Islet of Langerhans (tissue), 1 donor: ENCODE data around the gene LRRK1.
"Not testable (repeated sequence)": the region's sequence is repeated elsewhere in the genome, so short reads cannot be mapped to it uniquely, and the experiment has no call there.

Experiments used
- FAIRE-seq: peaks from one replicate; lab custom pipeline; 2011; peaks lifted over from hg19 to GRCh38; lab: Jason Lieb, UNC

LRRK1 gene

DNA sequence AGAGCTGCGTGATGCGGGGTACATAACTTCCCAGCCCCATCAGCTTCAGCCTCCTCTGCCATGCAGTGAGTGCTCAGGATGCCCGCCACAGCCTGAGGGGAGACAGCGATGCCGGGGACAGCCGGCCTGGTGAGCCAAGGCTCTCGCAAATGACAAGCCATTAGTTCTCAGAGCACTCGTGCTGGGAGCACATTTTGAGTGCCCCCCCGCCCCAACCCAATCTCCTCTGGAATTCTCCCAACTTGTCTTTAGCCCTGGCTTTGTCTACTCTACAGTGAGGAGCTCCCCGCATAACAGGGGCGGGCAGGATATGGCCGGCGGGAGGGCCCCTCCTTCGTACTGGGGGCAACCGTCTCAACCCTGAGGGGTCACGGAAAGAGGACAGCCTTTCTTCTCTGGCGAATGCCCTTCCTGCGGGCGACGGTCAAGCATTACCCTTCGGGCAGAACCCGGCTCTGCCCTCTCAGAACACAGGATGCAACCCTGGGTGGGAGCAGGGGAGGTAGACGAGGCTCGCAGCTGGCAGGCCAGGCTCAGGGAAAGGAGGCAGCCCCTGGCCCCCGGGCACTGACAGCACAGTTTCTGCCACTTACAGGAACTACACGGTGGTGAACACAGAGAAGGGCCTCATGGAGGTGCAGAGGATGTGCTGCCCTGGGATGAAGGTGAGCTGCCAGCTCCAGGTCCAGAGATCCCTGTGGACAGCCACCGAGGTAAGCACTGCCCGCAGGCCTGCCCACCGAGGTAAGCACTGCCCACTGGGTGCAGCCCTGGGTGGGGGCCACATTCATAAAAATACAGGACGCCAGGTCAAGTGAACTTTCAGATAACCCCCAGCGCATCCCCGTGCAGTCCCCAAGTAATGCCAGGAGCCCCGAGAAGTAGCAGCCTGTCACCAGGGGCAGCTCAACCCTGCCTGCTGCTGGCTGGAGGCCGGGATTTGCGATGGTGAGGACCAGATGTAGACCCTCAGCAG, 141.7 kb downstream of the LRRK1 start:
- FAIRE-seq = no peak

DNA sequence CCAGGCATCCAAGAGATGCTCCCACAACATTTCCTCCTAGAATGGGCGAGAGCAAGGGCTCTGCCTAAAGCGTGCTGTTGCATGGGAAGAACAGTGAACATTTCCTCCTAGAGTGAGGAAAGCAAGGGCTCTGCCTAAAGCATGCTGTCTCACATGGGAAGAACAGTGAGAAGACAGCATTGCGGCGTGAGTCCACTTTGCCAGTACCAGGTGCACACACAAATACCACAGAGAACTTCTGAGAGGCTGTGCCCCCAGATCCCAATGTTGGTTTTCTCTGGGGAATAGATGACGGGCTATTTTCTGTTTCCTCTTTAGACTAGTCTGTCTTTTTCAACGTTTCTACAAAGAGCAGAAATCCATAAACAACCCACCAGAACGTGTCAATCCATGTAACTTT, 142.9 kb downstream of the LRRK1 start:
- no peak for FAIRE-seq

DNA sequence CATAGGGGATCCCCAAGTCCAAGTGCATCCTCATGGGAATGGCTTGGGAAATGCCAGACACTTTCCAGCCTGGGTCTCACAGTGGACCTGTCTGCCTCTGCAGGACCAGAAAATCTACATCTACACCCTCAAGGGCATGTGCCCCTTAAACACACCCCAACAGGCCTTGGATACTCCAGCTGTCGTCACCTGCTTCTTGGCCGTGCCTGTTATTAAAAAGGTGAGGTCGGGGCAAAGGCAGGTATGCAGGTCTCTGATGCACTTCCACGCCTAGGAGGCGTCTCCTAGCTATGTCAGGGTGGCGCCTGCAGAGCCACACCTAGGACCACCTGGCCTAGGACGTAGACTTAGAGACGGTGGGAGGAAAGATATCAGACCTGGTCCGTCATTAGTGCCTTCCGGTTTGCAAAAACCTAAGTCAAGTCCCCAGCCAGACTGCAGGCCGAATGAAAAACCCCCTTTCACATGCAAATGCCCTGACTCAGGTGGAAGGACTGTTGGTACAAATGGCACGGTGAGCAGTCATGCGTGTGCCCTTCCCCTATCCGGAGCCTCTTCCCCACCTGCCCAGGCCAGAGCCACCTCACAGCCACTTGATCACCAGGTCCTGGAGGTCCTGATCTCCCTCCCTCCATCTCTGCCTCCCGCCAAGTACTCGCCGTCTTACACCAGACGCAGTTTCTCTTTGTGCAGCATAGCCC, 143.5 kb downstream of the LRRK1 start:
- FAIRE-seq = no peak

DNA sequence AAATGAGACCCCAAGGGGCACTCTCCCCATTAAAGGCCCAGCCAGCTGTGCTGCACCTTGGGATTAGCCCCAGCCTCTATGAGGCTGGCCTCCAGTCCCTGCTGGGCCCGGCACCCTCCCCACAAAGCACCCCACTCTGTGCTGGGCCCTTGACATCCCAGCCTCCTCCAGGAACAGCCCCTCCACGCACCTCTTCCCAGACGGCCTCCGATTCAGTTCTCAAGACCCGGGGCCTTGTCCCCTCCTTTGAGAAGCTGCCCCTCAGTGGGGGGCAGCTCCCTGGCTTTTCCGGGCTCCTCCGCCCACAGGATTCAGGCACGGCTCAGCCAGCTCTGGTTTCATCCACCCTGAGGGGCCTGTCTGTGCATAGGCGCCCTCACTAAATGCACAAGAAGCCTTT, 144.1 kb downstream of the LRRK1 start:
- FAIRE-seq = no peak

DNA sequence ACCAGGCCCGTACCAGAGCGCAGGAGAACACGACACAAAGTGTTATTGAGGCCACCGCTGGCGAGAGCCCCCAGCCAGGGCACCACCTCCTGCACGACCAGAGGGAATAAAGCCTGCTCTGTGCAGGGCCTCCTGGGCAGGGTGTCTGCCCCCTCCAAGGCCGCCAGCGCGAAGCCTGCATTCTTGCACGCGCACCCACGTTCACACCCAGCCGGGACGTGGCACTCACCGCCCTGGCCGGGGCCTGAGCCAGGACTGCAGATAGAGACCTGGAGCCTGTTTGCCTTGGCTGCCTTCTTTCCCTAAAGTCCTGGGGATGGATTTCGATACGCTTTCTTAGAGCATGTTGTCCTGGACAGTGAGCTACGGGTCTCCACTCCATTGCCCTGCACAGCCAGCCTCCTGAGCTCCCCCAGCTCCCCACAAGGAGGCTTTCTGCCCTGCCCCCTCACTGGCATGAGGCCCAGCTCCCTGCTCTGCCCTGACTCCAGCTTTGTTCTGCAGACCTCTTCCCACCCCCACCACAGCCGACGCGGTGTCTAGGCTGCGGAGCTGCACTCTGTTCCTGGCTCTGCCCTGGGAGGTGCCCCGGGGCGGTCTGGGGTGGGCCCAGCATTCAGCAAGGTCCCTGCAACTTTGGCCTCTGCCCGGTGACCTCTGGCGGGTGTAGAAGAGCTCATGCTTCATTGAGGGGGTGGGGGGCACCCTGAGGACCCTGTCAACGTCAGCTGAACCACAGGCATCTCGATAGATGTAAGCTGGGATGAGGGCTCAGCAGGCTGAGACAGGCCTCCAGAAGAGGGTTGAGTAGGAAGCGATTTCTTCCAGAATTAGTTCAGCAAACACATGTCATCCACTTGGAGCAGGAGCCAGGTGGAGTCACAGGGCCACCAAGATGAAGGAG, 145.0 kb downstream of the LRRK1 start:
- FAIRE-seq = no peak

DNA sequence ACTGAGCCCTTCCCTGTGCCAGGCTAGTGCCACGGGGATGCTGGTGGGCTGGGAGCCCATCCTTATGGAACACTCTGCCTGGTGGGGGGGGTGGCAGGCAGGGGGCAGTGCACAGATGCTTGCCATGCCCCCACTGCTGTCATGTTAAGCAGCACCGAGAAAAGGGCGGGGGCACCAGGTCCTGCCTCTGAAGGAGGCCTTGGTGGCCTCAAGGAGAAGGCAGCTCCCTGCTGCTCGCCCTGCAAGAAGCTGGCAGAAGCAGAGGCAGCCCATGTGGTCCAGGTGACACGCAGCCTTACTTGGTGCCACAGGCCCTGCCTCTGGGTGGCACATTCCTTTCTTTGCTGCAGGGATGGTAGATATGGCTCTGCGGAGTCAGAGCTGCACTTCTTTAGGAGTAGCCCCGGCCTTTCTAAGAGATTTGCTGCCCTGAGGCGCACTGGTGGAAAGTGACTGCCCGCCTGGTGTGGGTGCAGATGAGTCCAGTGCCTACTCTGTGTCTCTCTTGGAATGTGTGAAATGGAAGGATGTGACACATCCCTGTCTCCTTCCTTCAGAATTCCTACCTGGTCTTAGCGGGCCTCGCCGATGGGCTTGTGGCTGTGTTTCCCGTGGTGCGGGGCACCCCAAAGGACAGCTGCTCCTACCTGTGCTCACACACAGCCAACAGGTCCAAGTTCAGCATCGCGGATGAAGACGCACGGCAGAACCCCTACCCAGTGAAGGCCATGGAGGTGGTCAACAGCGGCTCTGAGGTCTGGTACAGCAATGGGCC, 145.8 kb downstream of the LRRK1 start:
- FAIRE-seq = no peak

DNA sequence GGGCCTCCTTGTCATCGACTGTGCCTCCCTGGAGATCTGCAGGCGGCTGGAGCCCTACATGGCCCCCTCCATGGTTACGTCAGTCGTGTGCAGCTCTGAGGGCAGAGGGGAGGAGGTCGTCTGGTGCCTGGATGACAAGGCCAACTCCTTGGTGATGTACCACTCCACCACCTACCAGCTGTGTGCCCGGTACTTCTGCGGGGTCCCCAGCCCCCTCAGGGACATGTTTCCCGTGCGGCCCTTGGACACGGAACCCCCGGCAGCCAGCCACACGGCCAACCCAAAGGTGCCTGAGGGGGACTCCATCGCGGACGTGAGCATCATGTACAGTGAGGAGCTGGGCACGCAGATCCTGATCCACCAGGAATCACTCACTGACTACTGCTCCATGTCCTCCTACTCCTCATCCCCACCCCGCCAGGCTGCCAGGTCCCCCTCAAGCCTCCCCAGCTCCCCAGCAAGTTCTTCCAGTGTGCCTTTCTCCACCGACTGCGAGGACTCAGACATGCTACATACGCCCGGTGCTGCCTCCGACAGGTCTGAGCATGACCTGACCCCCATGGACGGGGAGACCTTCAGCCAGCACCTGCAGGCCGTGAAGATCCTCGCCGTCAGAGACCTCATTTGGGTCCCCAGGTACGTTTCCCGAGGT, 146.5 kb downstream of the LRRK1 start:
- FAIRE-seq = no peak

DNA sequence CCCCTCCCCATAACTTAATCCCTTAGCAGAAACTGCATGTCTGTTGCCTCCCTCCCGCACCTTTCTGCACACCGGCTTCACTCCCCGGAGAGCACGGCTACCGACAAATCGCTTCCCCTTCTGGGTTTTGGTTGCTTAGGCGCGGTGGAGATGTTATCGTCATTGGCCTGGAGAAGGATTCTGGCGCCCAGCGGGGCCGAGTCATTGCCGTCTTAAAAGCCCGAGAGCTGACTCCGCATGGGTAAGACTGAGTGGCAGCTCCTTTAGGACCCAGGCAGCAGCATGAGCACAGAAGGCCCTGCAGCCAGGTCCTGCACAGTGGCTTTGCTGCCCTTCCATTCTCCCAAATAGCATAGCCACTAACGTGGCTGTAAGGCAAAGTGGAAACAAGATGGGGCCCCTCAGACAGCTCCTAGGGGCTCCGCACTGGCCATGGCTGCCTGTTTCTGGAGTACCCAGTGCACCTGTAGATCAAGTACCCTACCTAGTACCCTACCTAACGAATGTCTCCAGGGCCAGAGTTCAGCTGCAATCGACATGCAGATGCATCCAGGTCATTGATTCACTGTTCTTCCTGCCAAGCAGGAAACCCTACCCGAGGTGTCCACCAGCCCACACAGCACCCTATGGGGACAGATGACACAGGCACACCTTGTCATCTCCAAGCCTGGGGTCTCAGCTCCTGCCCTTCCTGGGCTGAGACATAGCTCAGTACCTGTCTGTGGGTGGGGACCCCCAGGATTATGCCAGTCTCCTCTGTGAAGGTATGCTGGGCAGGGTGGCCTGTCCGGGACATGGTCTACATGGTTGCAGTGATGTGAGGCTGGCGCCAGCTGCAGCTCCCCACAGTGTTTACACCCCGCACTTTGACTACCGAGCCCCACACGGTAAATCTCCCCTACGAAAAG, 147.6 kb downstream of the LRRK1 start:
- FAIRE-seq = no peak

DNA sequence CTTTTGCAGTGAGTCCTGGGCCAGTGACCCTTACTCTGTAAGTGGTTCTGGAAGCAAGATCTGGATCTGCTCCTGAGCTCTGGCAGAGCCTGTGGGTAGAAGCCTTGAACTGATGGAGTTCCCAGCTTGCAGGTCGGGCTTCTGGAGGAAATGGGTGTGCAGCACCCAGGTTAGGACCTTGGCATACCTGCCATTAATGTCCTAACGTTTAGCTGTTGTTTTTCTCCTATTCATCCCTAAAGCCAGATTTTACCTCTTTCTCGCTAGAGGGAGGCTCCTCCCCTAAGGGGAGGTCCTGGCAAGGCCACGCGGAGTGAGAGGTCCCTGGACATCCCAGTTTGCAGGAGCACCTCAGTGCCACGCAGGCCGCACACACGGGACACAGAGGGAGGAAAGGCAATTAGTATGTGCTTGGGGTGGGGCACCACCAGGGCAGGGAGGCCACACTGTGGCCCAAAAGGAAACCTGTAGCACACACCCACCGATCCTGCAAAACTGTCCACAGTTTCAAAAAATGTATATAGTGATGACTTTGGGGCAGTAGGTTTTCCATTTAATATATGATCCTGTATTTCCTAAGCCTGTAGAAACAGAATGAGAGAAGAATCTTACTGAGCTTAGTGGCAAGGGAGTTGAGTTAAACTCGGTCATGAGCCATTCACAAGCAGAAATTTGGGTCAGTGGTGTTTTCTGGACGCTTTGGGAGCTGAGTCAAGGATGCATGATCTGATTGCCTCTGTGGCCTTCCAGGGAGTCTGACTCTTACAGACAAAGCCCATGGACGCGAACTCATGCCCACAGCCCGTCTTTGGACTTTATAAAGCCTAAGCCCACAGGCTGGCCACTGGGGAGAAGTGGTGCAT, 148.7 kb downstream of the LRRK1 start:
- FAIRE-seq = no peak

DNA sequence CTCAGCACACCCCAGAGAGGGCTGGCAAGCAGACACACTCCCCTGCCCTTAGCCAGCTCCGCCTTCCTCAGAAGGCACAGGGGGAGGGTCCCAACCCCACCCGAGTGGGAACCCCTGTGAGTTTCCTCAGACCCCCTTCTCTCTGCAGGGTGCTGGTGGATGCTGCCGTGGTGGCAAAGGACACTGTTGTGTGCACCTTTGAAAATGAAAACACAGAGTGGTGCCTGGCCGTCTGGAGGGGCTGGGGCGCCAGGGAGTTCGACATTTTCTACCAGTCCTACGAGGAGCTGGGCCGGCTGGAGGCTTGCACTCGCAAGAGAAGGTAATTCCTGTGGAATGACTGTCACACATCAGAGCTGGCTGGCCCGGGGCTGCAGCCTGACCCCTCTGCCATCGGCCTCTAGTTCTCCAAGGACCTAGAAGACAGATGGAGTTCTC, 149.4 kb downstream of the LRRK1 start:
- no peak for FAIRE-seq

DNA sequence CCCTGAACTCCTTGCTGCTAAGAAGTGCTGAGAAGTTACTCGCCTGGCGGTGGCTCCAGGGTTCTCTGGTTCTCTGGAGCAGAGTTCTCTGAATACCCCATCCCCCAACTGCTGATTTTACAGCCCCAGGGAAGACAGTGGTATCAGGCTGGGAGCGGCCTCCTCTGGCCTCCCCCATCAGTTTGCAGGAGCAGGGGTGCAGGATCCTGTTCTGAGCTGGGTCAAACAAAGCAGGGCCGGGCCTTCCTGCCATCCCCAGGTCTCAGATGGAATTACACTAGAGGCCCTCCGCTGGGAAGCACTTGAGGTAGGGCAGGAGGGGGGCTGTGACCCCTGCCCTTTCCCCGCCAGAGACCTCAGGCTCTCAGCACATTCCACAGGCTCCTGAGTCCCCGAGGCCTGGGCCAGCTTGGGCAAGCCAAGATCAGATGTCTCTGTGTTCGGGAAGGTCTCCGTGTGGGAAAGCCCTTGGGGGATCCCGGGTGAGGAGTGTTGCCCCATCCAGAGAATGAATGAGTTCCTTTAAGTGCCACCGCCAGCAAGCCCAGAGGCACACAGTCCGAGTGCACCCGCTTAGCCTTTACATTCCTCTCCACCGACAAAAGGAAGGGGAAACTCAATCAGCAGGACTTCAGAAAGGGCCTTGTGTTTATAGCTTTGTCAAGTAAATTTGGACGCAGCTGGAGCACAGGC, 149.9 kb downstream of the LRRK1 start:
- FAIRE-seq = no peak

DNA sequence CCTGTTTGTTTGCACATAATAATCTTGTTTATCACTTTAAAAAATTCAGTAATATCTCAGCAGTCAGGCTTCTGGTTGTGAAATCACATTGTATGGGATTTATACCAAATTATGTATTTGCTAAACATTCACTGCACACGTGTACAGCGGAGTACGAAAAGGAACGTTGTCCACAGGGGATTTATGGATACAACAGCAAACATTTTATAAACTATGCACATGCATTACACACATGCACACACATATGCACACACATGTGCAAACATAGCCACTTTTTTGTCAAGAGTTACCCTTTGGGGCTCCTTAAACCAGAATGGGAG, 150.5 kb downstream of the LRRK1 start:
- FAIRE-seq = no peak

DNA sequence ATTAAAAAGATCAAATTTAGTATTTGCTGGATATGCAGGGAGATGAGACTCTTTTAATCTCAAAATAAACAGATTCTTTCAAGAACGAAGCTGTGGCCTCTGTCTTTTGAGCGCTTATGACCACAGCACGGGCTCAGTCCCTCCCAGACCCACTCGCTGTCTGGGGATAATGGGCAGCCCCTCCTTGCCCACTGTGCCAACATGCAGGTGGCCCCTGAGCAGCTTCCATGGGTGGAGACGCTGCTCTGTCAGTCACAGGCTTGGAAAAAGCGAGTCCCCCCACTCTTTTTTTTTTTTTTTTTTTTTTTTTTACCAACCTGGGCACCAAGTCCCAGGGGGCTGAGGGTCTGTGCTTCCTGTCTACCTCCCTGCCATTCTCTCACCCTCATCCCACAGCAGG, 150.9 kb downstream of the LRRK1 start:
- FAIRE-seq = no peak

DNA sequence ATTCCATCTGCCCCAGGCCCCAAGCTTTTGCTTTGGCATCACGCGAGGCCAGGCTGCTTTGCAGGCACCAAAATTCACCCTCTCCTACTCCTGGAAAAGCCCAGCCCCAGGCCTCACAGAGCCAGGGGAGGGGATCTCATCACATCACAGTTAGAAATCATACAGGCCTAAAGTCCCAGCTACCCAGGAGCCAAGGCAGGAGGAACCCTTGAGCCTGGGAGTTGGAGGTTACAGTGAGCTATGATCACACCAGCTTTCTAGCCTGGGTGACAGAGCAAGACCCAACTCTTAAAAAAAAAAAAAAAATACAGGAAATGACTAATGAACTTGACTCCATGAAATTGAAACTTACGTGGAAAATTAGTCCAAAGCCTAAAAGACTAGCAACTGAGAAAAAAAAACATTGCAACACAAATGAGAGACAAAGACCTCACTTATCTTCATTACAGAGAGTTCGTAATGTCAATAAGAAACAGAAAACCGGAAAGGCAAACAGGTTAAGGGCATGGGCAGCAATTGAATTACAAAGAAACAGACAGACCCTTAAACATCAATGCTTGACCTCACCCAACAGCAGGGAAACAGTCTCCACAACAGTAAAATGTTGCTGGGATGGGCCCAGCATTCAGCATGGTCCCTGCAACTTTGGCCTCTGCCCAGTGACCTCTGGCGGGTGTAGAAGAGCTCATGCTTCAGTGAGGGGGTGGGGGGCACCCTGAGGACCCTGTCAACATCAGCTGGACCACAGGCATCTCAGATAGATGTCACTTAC, 151.5 kb downstream of the LRRK1 start:
- no peak for FAIRE-seq

DNA sequence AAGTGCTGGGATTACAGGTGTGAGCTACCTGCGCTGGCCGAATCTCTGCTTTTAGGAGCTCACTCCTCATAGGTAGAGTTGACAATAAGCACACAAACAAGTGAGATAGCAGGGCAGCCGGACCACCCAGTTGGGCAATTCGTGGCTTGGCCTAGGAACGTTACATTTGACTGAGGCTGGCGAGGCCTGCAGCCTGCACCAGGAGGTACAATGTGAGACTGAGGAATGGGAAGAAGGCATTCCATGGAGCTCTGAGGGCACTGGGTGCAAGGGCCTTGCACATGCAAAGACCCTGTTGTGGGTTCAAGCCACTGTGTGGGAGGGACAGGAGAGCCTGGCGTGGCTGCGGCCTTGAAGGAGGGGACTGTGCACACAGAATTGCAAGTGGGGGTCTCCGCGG, 152.5 kb downstream of the LRRK1 start:
- FAIRE-seq = no peak

DNA sequence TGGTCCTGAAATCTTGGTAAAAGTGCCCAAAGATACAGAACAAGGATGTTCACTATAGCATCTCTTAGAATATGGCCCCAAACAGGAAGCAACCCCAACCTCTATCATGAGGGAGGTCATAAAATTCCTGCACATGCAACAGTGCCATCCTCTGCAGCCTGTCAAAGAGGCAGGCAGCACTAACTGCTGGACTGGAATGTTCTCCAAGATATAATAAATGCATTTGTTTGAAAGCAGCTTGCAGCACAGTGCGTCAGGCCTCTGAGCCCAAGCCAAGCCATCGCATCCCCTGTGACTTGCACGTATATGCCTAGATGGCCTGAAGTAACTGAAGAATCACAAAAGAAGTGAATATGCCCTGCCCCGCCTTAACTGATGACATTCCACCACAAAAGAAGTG, 153.1 kb downstream of the LRRK1 start:
- not testable (repeated sequence) for FAIRE-seq

DNA sequence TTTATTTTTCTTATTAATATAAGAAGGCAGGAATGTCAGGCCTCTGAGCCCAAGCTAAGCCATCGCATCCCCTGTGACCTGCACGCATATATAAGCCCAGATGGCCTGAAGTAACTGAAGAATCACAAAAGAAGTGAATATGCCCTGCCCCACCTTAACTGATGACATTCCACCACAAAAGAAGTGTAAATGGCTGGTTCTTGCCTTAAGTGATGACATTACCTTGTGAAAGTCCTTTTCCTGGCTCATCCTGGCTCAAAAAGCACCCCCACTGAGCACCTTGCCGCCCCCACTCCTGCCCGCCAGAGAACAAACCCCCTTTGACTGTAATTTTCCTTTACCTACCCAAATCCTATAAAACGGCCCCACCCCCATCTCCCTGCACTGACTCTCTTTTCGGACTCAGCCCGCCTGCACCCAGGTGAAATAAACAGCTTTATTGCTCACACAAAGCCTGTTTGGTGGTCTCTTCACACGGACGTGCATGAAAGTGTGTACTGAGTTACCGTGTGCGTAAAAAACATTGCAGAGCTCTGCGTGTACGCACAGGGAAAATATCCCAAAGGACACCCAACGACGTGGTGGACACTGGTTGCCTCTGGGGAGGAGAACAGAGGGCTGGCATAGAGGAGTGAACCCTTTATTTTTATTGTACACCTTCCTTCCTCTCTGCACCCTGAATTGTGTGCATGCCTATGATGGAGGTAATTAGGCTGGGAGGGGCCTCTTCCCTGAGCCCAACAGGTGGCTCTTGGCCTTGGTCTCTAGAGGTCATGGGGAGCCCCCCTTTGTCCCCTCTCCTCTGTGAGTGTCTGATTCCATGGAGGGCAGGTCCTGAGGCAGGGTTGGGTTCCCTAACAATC, 158.9 kb downstream of the LRRK1 start:
- FAIRE-seq = not testable (repeated sequence)
